ENCODE measurements around the gene TPM3. TPM values are rescaled to one million over a fixed set of nuclear protein-coding genes. Genes with fewer than 3 reads are reported as not detected.

The TPM3 gene
- 459 to 630 TPM (median 469 TPM) in 5 replicates for total RNA-seq (2022; extraction: Qiagen RNA extraction; ENCODE audit: low read depth)

GRCh38 chr1:154191990-154192461, at the start of gene TPM3:
TSS of gene TPM3 (minus strand) at chr1:154192100. CDS start at chr1:154192018, 82 bp downstream.

GRCh38 chr1:154220071-154220969, 28.4 kb upstream of the TPM3 start, which contains the start of gene UBAP2L:
TSS of gene UBAP2L (plus strand) at chr1:154220955. CDS start at chr1:154225124, 4,169 bp downstream.

DNA sequence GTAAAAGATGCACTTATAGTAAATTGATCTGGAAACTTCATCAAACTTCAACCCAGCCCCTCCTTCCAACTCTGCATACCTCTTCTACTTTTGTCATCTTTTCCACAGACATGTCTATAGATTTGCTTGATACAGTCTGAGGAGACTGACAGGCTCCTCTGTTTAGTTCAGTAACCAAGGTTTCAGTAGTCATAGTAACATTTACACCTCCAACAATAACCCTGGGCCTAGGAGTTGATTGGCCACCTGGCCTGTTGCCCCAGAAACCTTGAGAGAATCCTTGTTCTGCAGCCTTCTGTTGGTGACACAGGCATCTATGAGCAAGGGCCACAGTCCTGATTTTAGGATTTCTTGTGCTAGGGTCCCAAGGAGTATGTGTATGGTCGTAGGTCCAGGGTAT, 14.3 kb upstream of the TPM3 start, which contains the start of gene CFAP141:
Gene CFAP141, minus strand, starts transcription at position 138 of the 400 bp plus-strand sequence. Its CDS starts 26 bp downstream, at position 112.

DNA sequence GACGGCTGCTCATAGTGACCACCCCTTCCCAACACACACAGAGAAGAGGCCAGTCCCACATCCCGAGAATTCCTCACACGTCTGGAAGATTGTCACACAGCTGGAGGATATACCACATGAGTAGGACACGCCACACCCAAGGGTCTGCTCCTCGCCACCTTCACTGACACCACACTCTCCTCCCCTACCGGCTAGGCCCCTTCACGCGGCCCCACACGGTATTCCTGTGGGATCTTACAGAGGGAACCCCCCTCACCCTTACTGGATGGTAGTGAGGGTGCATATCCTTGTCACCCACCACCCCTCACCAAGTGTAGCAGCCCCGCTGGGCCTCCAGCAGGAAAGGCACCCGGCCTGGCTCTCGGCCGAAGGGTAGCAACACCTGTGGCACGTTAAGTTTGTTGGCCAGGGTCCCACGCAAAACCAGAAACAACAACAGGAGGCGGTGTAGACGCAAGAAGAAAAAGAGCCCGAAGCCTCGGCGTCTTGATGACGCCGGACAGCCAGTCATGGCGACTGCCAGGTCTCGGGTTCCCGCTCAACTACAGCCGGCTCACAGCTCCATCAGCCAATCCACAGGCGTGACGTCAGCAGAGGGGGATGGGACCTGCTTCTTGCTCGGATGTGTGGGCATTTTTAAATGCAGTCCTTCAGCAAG, 37.2 kb downstream of the TPM3 start, which contains the start of gene NUP210L:
Gene NUP210L, minus strand, starts transcription at position 540 of the 658 bp plus-strand sequence.

Other genes starting within 250 kb of the TPM3 start
- gene DENND4B, start 245.4 kb downstream of the TPM3 start, total RNA-seq (2022; extraction: Qiagen RNA extraction; ENCODE audit: low read depth) = 20.4 to 33.0 TPM (median 31.2 TPM) in 5 replicates
- 33.2 to 45.2 TPM (median 38.3 TPM) in 5 replicates for gene CRTC2, start 233.5 kb downstream of the TPM3 start, total RNA-seq (2022; extraction: Qiagen RNA extraction; ENCODE audit: low read depth)
- gene SLC39A1, start 228.6 kb downstream of the TPM3 start, total RNA-seq (2022; extraction: Qiagen RNA extraction; ENCODE audit: low read depth) = 141 to 162 TPM (median 149 TPM) in 5 replicates
- gene CREB3L4, start 224.2 kb downstream of the TPM3 start, total RNA-seq (2022; extraction: Qiagen RNA extraction; ENCODE audit: low read depth) = 7.9 to 10.6 TPM (median 9.9 TPM) in 5 replicates
- gene JTB, start 214.4 kb downstream of the TPM3 start, total RNA-seq (2022; extraction: Qiagen RNA extraction; ENCODE audit: low read depth) = 106 to 170 TPM (median 153 TPM) in 5 replicates
- gene RAB13, start 205.8 kb downstream of the TPM3 start, total RNA-seq (2022; extraction: Qiagen RNA extraction; ENCODE audit: low read depth) = 138 to 159 TPM (median 146 TPM) in 5 replicates
- 4,038 to 7,790 TPM (median 4,623 TPM) in 5 replicates for gene RPS27, start 201.3 kb downstream of the TPM3 start, total RNA-seq (2022; extraction: Qiagen RNA extraction; ENCODE audit: low read depth)
- gene NUP210L, start 37.0 kb downstream of the TPM3 start, total RNA-seq (2022; extraction: Qiagen RNA extraction; ENCODE audit: low read depth) = not detected in 5 replicates
- 0.61 TPM in 1 of 5 replicates, not detected in the others for gene CFAP141, start 14.2 kb upstream of the TPM3 start, total RNA-seq (2022; extraction: Qiagen RNA extraction; ENCODE audit: low read depth)
- 103 to 115 TPM (median 111 TPM) in 5 replicates for gene UBAP2L, start 28.9 kb upstream of the TPM3 start, total RNA-seq (2022; extraction: Qiagen RNA extraction; ENCODE audit: low read depth)
- gene HAX1, start 80.5 kb upstream of the TPM3 start, total RNA-seq (2022; extraction: Qiagen RNA extraction; ENCODE audit: low read depth) = 91.2 to 107 TPM (median 95.4 TPM) in 5 replicates
- gene AQP10, start 129.0 kb upstream of the TPM3 start, total RNA-seq (2022; extraction: Qiagen RNA extraction; ENCODE audit: low read depth) = not detected in 5 replicates
- gene ATP8B2, start 133.4 kb upstream of the TPM3 start, total RNA-seq (2022; extraction: Qiagen RNA extraction; ENCODE audit: low read depth) = 23.5 to 36.3 TPM (median 27.9 TPM) in 5 replicates
- 12.2 to 15.7 TPM (median 13.1 TPM) in 5 replicates for gene IL6R, start 213.2 kb upstream of the TPM3 start, total RNA-seq (2022; extraction: Qiagen RNA extraction; ENCODE audit: low read depth)

Data from A549 treated with RU486 at 1 μM for 4 hours (cell line).